Islet precursor cell (in vitro differentiated cells): ENCODE measurements around the gene BCLAF3.

Source experiments
- DNase-seq: peaks from one replicate; pipeline ENCODE4 v3.0.0-alpha.2; 2018

BCLAF3 gene

GRCh38 chrX:19990556-19991349 is at the start of gene BCLAF3:
Gene BCLAF3, minus strand, starts transcription at chrX:19991061. Its CDS starts 20,797 bp downstream, at chrX:19970264.
- DNase-seq: peak; percentile 92

- no peak for DNase-seq
These were observed 48.1 kb upstream of the BCLAF3 start for GRCh38 chrX:20038966-20039365.

- no peak for DNase-seq
These were observed 46.3 kb upstream of the BCLAF3 start for GRCh38 chrX:20037186-20037585.

- DNase-seq: no peak
These were observed 41.3 kb upstream of the BCLAF3 start for GRCh38 chrX:20032201-20032600.

- DNase-seq: peak; percentile 60
These were observed 38.9 kb upstream of the BCLAF3 start for GRCh38 chrX:20029728-20030127.

GRCh38 chrX:20028588-20028987 is 37.7 kb upstream of the BCLAF3 start:
- DNase-seq: no peak

GRCh38 chrX:20026278-20026677 is 35.4 kb upstream of the BCLAF3 start:
- peak; percentile 63 for DNase-seq

- no peak for DNase-seq
These were observed 29.0 kb upstream of the BCLAF3 start for GRCh38 chrX:20019672-20020365.

- DNase-seq: no peak
These were observed 25.7 kb upstream of the BCLAF3 start for GRCh38 chrX:20016616-20016945.

GRCh38 chrX:20015945-20016615 is 25.2 kb upstream of the BCLAF3 start:
- DNase-seq: no peak

- no peak for DNase-seq
These were observed 24.6 kb upstream of the BCLAF3 start for GRCh38 chrX:20015422-20015821.

- DNase-seq: no peak
These were observed 20.7 kb upstream of the BCLAF3 start for GRCh38 chrX:20011608-20012007.

GRCh38 chrX:20007962-20008622 is 17.2 kb upstream of the BCLAF3 start:
- no peak for DNase-seq

GRCh38 chrX:20005883-20006282 is 15.0 kb upstream of the BCLAF3 start:
- no peak for DNase-seq

GRCh38 chrX:20001588-20001987 is 10.7 kb upstream of the BCLAF3 start:
- no peak for DNase-seq

GRCh38 chrX:19991350-19991718 is 473 bp upstream of the BCLAF3 start:
- DNase-seq: no peak

GRCh38 chrX:19990151-19990555 is 708 bp downstream of the BCLAF3 start:
- DNase-seq: no peak

GRCh38 chrX:19987856-19988255 is 3.0 kb downstream of the BCLAF3 start:
- no peak for DNase-seq

GRCh38 chrX:19986531-19986930 is 4.3 kb downstream of the BCLAF3 start:
- DNase-seq: no peak

GRCh38 chrX:19981947-19982346 is 8.9 kb downstream of the BCLAF3 start:
- no peak for DNase-seq

GRCh38 chrX:19975845-19976244 is 15.0 kb downstream of the BCLAF3 start:
- no peak for DNase-seq

- DNase-seq: no peak
These were observed 17.9 kb downstream of the BCLAF3 start for GRCh38 chrX:19972984-19973383.

GRCh38 chrX:19968276-19968675 is 22.6 kb downstream of the BCLAF3 start:
- no peak for DNase-seq

- DNase-seq: no peak
These were observed 24.8 kb downstream of the BCLAF3 start for GRCh38 chrX:19966056-19966455.
